Measurements from ENCODE around the gene OR5K2. TPM values are rescaled to one million over a fixed set of nuclear protein-coding genes. Genes with fewer than 3 reads are reported as not detected.

Gene OR5K2
- total RNA-seq, 2 experiments from 2014 or later = not detected

DNA sequence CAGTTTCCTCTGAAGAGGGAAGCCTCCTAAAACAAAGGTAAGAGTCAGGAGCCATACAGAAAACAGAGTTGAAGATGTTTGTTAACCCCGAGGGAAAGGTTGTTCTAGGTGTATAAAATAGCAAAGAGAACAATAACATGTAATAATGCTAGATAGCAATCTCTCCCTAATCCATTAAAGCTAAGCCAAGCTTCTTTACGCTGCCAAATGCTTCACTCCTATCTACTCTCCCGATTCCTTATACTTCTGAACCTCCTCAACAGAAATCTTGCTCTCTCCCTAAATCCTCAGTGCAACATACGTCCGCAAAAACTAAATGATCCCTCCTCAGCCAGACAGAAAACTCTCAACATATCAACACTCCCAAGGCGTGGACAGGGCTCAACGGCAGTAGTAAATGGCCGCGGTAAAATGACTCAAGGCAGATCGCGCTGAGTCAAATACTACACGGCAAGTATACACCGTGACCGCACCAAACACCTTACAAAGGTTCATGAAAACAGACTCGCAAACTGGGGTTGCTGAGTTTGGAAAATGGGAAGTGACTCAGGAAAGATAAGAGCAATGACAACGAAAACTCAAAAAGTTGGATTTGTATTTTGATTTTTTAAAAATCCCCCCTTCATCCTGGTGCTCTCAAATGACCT is 24.5 kb downstream of the OR5K2 start:
- Histone ChIP-seq H3K36me3 (ENCODE audit: insufficient read depth, low read length) (peaks cover 36% of the 10 kb centered on the region), H3K4me1 (ENCODE audit: insufficient read depth, low read length) (peaks cover 23% of the 10 kb centered on the region), H3K4me3 (ENCODE audit: low read length) (peak overlapping the region; percentile 68), H3K9me3 (ENCODE audit: control insufficient read depth in 1 of 2, insufficient read depth in 1 of 2, low read length in 2 of 2) (no peaks in the 10 kb centered on the region), H3K27ac (ENCODE audit: low read depth in 1 of 2, low read length in 2 of 2) (peak overlapping the region; percentile 66 to 84), H3K27me3 (ENCODE audit: control insufficient read depth in 1 of 2, insufficient read depth in 2 of 2, low read length in 2 of 2) (no peaks in the 10 kb centered on the region)
- peaks cover 56% of the 10 kb centered on the region for H3K4me1 Mint-ChIP-seq (ENCODE audit: low read depth)
- no peaks in the 10 kb centered on the region for H3K27me3 Mint-ChIP-seq
- H3K9me3 Mint-ChIP-seq = no peaks in the 10 kb centered on the region
- ATAC-seq (ENCODE audit: poor library complexity) = peak; percentile 28
- CTCF ChIA-PET = interaction anchor here (1.0 to 1.6 kb wide), 3 partner anchors 34 to 80 kb away, joined by 3 to 6 read pairs (median 4); no protein-coding TSS in a partner anchor
- H3K27ac Mint-ChIP-seq = peak overlapping the region; percentile 79
- intact Hi-C loops (cut with DNase I, micrococcal nuclease) = loop anchor here (1.0 to 10.0 kb wide), 11 partner anchors 41 to 1883 kb away; partner anchors contain the start of genes CMSS1 (in 2 of the 2), CPOX (in 2 of the 2), ARL6 (in 1 of the 2) and LNP1 (in 1 of the 2)
- DNase-seq = peak; percentile 20 to 75 (median 37)
- peak overlapping the region; percentile 95 for H3K4me3 Mint-ChIP-seq
- H3K36me3 Mint-ChIP-seq (ENCODE audit: low read depth) = peaks cover 52% of the 10 kb centered on the region
- no peak for TF ChIP-seq CTCF (IDR thresholded peaks at IDR 0.05)
- POLR2A ChIA-PET = interaction anchor here (0.6 to 5.9 kb wide), 15 partner anchors 11 to 1739 kb away, joined by 3 to 169 read pairs (median 7); partner anchors contain the start of genes CPOX, DCBLD2 and TBC1D23

DNA sequence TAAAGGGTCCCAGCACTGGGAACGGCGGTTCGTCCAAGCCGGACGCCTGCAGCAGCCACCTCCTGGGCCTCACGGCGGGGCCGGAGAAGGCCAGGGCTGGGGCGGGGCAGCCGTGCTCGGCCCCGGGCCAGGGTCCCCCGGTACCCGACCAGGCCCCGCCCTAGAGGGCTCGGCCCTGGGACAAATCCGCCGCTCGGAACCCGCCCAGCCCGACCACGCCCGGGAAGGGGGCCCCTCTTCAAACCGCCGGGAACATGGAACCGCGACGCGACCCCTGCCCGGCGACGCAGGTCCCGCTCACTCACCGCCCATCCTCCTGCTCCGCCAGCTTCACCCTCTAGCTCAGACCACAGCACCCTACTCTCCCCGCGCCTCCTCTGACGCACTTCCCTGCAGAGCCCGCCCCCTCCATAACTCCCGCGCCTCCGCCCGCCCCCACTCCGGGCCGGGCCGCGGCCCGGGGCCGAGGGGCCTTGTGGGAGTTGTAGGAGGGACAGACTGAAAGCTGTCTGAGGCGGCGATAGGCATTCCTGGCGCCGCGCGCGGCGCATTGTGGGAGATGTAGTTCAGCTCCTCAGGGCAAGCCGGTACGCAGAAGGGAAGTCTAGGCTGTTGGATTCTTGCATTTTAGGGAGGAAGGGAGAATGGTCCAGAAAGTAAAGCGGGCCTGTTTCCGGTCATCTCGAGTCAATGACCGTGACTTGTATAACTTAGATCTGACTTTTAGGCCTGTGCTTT is 25.2 kb downstream of the OR5K2 start, which contains the start of gene CLDND1:
TSS of gene CLDND1 (minus strand) at position 359 of the 738 bp plus-strand sequence. CDS start 1,478 bp downstream, outside the sequence.
- H3K27ac Mint-ChIP-seq = peak within 1 kb of the TSS; percentile 79
- ChIA-PET CTCF (interaction anchor here (0.9 to 1.6 kb wide), 6 partner anchors 15 to 80 kb away, joined by 3 to 6 read pairs (median 3); partner anchors contain the start of gene CPOX), POLR2A (interaction anchor here (0.6 to 5.9 kb wide), 26 partner anchors 9 to 1738 kb away, joined by 3 to 169 read pairs (median 6); partner anchors contain the start of genes CMSS1, CPOX, DCBLD2 and TBC1D23)
- no peaks in the 10 kb centered on the region for H3K9me3 Mint-ChIP-seq
- peak within 1 kb of the TSS; percentile 66 to 84 for H3K27ac ChIP-seq (ENCODE audit: low read depth in 1 of 2, low read length in 2 of 2)
- H3K9me3 ChIP-seq (ENCODE audit: control insufficient read depth in 1 of 2, insufficient read depth in 1 of 2, low read length in 2 of 2) = no peaks in the 10 kb centered on the region
- DNase-seq (peak; percentile 90 to 97 (median 94)), ATAC-seq (ENCODE audit: poor library complexity) (peak; percentile 96)
- peaks cover 30% of the 10 kb centered on the region for H3K36me3 ChIP-seq (ENCODE audit: insufficient read depth, low read length)
- H3K4me3 Mint-ChIP-seq = peak within 1 kb of the TSS; percentile 95
- intact Hi-C loops (cut with DNase I, micrococcal nuclease) = loop anchor here (1.0 to 10.0 kb wide), 10 partner anchors 41 to 1882 kb away; partner anchors contain the start of genes CMSS1 (in 2 of the 2), CPOX (in 2 of the 2), ARL6 (in 1 of the 2) and LNP1 (in 1 of the 2)
- H3K4me1 Mint-ChIP-seq (ENCODE audit: low read depth) = peaks cover 52% of the 10 kb centered on the region
- H3K27me3 Mint-ChIP-seq = no peaks in the 10 kb centered on the region
- no peaks in the 10 kb centered on the region for H3K27me3 ChIP-seq (ENCODE audit: control insufficient read depth in 1 of 2, insufficient read depth in 2 of 2, low read length in 2 of 2)
- TF ChIP-seq CTCF (IDR thresholded peaks at IDR 0.05) = no peak
- peaks cover 46% of the 10 kb centered on the region for H3K36me3 Mint-ChIP-seq (ENCODE audit: low read depth)
- H3K4me1 ChIP-seq (ENCODE audit: insufficient read depth, low read length) = peaks cover 23% of the 10 kb centered on the region
- peak within 1 kb of the TSS; percentile 68 for H3K4me3 ChIP-seq (ENCODE audit: low read length)

DNA sequence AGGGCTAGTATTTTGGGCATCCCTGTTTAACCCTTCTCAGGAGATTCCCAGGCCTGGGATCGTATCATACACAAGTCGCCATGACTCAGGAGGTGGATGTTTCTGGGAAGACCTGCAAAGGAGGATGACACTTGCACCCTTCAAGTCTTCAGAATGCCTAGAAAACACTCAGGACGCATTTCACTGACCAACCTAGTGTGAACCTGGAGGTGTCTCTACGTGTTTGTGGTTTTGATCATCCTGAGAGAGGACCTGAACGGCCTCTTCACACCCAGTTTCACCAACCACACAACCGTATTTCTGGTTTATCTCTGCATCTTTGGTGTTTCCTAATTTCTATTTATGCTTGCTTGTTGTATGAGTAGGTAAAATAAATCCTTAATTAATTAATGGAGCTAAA is 28.0 kb downstream of the OR5K2 start:
- intact Hi-C loops (cut with DNase I, micrococcal nuclease) = loop anchor here in 1 of 2 experiments (5.0 to 10.0 kb wide), 4 partner anchors 377 to 1879 kb away; partner anchors contain the start of genes DCBLD2, LNP1, RIOX2 and TOMM70
- H3K27ac ChIP-seq (ENCODE audit: low read depth in 1 of 2, low read length in 2 of 2) = no peak overlapping the region
- CTCF ChIA-PET = no interaction called here

More for the DNA sequence above, 28.0 kb downstream of the OR5K2 start:
- H3K27me3 ChIP-seq (ENCODE audit: control insufficient read depth in 1 of 2, insufficient read depth in 2 of 2, low read length in 2 of 2) = no peaks in the 10 kb centered on the region
- no peaks in the 10 kb centered on the region for H3K27me3 Mint-ChIP-seq
- POLR2A ChIA-PET = interaction anchor here (1.8 kb wide), 1 partner anchor 38 kb away, joined by 6 read pairs; no protein-coding TSS in a partner anchor
- no peaks in the 10 kb centered on the region for H3K9me3 Mint-ChIP-seq
- DNase-seq (peak in 2 of 14 experiments; percentile 39 to 47), ATAC-seq (ENCODE audit: poor library complexity) (no peak)
- no peak overlapping the region for H3K27ac Mint-ChIP-seq
- no peak overlapping the region for H3K4me3 ChIP-seq (ENCODE audit: low read length)
- peaks cover 5% of the 10 kb centered on the region for H3K36me3 ChIP-seq (ENCODE audit: insufficient read depth, low read length)
- H3K4me3 Mint-ChIP-seq = no peak overlapping the region
- H3K4me1 ChIP-seq (ENCODE audit: insufficient read depth, low read length) = peaks cover 14% of the 10 kb centered on the region
- TF ChIP-seq CTCF (IDR thresholded peaks at IDR 0.05) = no peak
- H3K36me3 Mint-ChIP-seq (ENCODE audit: low read depth) = peaks cover 18% of the 10 kb centered on the region
- peaks cover 24% of the 10 kb centered on the region for H3K4me1 Mint-ChIP-seq (ENCODE audit: low read depth)
- H3K9me3 ChIP-seq (ENCODE audit: control insufficient read depth in 1 of 2, insufficient read depth in 1 of 2, low read length in 2 of 2) = no peaks in the 10 kb centered on the region
